ENCODE data around the gene DIRAS1.

The DIRAS1 gene

GRCh38 chr19:2754659-2755447 is 33.7 kb upstream of the DIRAS1 start:
- DNase-seq, result no peak

GRCh38 chr19:2751438-2751830 is 30.3 kb upstream of the DIRAS1 start:
- no peak for DNase-seq

GRCh38 chr19:2750808-2751437 is 29.8 kb upstream of the DIRAS1 start:
- DNase-seq, result no peak

- no peak for DNase-seq
Measured at GRCh38 chr19:2747349-2747748, 26.2 kb upstream of the DIRAS1 start.

- DNase-seq, result no peak
Measured at GRCh38 chr19:2744113-2744512, 22.9 kb upstream of the DIRAS1 start.

- no peak for DNase-seq
Measured at GRCh38 chr19:2743099-2743498, 21.9 kb upstream of the DIRAS1 start.

GRCh38 chr19:2740314-2740656 is 19.1 kb upstream of the DIRAS1 start:
- no peak for DNase-seq

GRCh38 chr19:2739602-2740313 is 18.6 kb upstream of the DIRAS1 start, which contains the start of gene SLC39A3:
SLC39A3 (minus strand) TSS chr19:2740017; CDS start chr19:2737257, 2,760 bp downstream.
- peak; percentile 93 for DNase-seq

GRCh38 chr19:2736550-2737190 is 15.5 kb upstream of the DIRAS1 start:
- DNase-seq, result no peak

- DNase-seq, result no peak
Measured at GRCh38 chr19:2735374-2735773, 14.2 kb upstream of the DIRAS1 start.

GRCh38 chr19:2734589-2735288 is 13.6 kb upstream of the DIRAS1 start:
- DNase-seq, result no peak

GRCh38 chr19:2733930-2734588 is 12.9 kb upstream of the DIRAS1 start:
- no peak for DNase-seq

GRCh38 chr19:2732883-2733282 is 11.7 kb upstream of the DIRAS1 start:
- DNase-seq, result no peak

GRCh38 chr19:2732157-2732725 is 11.1 kb upstream of the DIRAS1 start:
- DNase-seq, result no peak

GRCh38 chr19:2731181-2731995 is 10.2 kb upstream of the DIRAS1 start:
- DNase-seq, result no peak

- no peak for DNase-seq
Measured at GRCh38 chr19:2729943-2730818, 9.0 kb upstream of the DIRAS1 start.

- DNase-seq, result no peak
Measured at GRCh38 chr19:2728783-2729387, 7.7 kb upstream of the DIRAS1 start.

- no peak for DNase-seq
Measured at GRCh38 chr19:2727640-2727944, 6.4 kb upstream of the DIRAS1 start.

- no peak for DNase-seq
Measured at GRCh38 chr19:2726904-2727639, 5.9 kb upstream of the DIRAS1 start.

Data from NCI-H2171 (cell line).